ENCODE measurements around the gene NPIPB2.
"Not testable (repeated sequence)": the region's sequence is repeated elsewhere in the genome, so short reads cannot be mapped to it uniquely, and the experiment has no call there.

GRCh38 chr16:11941945-11942344 is at the start of gene NPIPB2:
- not testable (repeated sequence) for TF ChIP-seq CTCF, POLR2A (IDR thresholded peaks at IDR 0.05)
